Measurements from ENCODE around the gene TNPO3. TPM values are rescaled to one million over a fixed set of nuclear protein-coding genes. Genes with fewer than 3 reads are reported as not detected.

The TNPO3 gene
- total RNA-seq, 2 experiments from 2014 or later = 47.2 to 47.9 TPM

DNA sequence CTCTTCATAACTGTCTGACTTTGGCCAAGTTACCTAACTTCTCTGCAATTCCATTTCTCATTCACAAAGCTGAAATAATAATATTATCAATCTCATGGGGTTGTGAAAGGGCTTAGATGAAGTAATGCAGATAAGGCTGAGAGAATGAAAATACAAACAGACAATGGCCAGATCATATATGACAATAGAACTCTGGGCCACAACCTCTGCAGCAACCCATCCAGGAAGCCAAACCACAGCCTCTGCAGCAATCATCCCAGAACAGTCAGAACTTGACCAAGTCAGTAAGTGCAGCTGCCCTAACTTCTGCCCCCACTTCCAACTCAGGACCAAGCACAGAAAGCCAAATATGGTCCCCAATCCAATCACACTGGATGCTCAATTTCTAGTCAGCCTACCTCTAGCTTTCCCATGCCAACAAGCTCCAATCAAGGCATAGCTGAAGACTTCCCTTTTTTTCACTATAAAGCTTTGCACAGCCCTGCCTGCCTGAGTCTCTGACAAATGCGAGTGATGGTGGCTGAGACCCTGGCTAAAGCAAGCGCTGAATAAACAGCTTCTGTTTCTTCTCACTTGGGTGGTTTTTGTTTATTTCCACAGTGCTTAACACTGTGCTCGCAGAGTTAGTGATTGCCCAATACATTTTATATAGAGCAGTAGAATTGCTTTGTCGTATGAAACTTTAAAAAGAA is 34.8 kb upstream of the TNPO3 start:
- Mint-ChIP-seq H3K36me3 (ENCODE audit: low read depth) (no peaks in the 10 kb centered on the region), H3K4me1 (ENCODE audit: low read depth) (peaks cover 25% of the 10 kb centered on the region), H3K27ac (no peak overlapping the region), H3K27me3 (ENCODE audit: low read depth) (peaks cover 2% of the 10 kb centered on the region), H3K4me3 (no peak overlapping the region), H3K9me3 (ENCODE audit: insufficient read depth) (no peaks in the 10 kb centered on the region)
- DNase-seq (peak; percentile 52), ATAC-seq (peak; percentile 70)
- ChIA-PET POLR2A (interaction anchor here (1.9 kb wide), 1 partner anchor 35 kb away, joined by 8 read pairs; the partner anchor contains the start of gene TNPO3), CTCF (interaction anchor here (1.0 to 4.3 kb wide), 14 partner anchors 9 to 227 kb away, joined by 3 to 29 read pairs (median 5); partner anchors contain the start of genes ATP6V1F, IRF5 and TNPO3)

DNA sequence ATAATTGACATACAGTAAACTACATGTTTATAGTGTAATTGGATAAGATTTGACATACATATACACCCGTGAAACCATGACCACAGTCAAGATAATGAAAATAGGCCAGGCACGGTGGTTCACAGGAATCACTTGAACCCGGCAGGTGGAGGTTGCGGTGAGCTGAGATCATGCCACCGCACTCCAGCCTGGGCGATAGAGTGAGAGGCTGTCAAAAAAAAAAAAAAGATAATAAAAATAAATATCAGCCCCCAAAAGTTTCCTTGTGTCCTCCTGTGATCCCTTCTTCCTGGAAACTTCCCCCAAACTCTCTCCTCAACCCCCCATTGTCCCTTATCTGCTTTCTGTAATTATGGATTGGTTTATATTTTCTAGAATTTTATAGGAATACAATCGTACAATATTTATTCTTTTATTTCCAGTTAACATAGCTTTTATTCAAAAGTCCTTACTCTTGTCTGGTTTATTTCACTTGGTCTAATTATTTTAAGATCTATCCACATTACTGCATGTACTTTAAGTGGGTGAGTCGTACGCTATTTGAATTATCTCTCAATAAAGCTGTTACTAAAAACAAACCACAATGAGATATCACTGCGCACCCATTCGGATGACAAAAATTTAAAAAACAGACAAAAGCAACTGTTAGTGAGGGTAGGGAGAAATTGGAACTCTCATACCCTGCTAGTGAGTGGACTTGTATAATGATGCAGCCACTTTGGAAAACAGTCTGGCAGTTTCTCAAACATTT is 30.1 kb upstream of the TNPO3 start:
- CTCF ChIA-PET = interaction anchor here (0.7 to 3.5 kb wide), 2 partner anchors 54 to 78 kb away, joined by 4 to 13 read pairs; no protein-coding TSS in a partner anchor
- POLR2A ChIA-PET = interaction anchor here (0.7 kb wide), 1 partner anchor 355 kb away, joined by 4 read pairs; no protein-coding TSS in a partner anchor

DNA sequence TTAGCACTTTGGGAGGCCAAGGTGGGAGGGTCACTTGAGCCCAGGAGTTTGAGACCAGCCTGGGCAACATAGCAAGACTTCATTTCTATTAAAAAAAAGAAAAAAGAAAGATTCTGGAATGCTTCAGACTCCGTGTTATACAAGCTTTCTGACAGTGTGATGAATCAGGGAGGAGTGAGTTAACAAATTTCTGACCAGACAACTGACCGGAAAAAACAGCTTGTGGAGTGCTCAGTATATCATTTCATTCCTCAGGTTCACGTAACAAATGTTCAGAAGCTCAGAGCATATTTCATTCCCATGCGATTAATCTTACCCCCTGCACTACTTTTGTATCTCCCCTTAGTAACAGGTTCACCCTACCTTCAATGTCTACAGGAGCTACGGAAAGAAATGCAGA is 28.6 kb upstream of the TNPO3 start:
- Mint-ChIP-seq H3K4me1 (ENCODE audit: low read depth) (no peaks in the 10 kb centered on the region), H3K27me3 (ENCODE audit: low read depth) (peaks cover 12% of the 10 kb centered on the region), H3K27ac (no peak overlapping the region), H3K36me3 (ENCODE audit: low read depth) (no peaks in the 10 kb centered on the region), H3K4me3 (no peak overlapping the region), H3K9me3 (ENCODE audit: insufficient read depth) (no peaks in the 10 kb centered on the region)
- DNase-seq (no peak), ATAC-seq (no peak)
- POLR2A ChIA-PET = no interaction called here
- CTCF ChIA-PET = interaction anchor here (0.6 to 3.5 kb wide), 3 partner anchors 9 to 80 kb away, joined by 3 to 13 read pairs (median 6); no protein-coding TSS in a partner anchor

More for the DNA sequence above, 30.1 kb upstream of the TNPO3 start:
- Mint-ChIP-seq H3K27me3 (ENCODE audit: low read depth) (peaks cover 6% of the 10 kb centered on the region), H3K36me3 (ENCODE audit: low read depth) (no peaks in the 10 kb centered on the region), H3K4me1 (ENCODE audit: low read depth) (peaks cover 10% of the 10 kb centered on the region), H3K4me3 (no peak overlapping the region), H3K27ac (no peak overlapping the region), H3K9me3 (ENCODE audit: insufficient read depth) (no peaks in the 10 kb centered on the region)
- DNase-seq (no peak), ATAC-seq (no peak)

DNA sequence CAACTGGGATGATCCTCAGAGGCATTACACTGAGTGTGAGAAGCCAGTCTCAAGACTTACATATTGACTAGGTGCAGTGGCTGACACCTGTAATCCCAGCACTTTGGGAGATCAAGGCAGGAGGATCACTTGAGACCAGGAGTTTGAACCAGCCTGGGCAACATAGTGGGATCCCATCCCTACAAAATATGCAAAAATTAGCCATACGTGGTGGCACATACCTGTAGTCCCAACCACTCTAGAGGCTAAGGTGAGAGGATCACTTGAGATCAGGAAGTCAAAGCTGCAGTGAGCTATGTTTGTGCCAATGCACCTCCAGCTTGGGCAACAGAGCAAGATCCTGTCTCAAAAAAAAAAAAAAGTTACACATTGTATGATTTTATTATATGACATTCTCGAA is 23.5 kb upstream of the TNPO3 start:
- ChIA-PET CTCF (interaction anchor here (1.6 kb wide), 1 partner anchor 85 kb away, joined by 4 read pairs; no protein-coding TSS in a partner anchor), POLR2A (interaction anchor here (0.6 kb wide), 1 partner anchor 37 kb away, joined by 3 read pairs; no protein-coding TSS in a partner anchor)
- Mint-ChIP-seq H3K27me3 (ENCODE audit: low read depth) (peaks cover 13% of the 10 kb centered on the region), H3K4me3 (no peak overlapping the region), H3K36me3 (ENCODE audit: low read depth) (no peaks in the 10 kb centered on the region), H3K9me3 (ENCODE audit: insufficient read depth) (no peaks in the 10 kb centered on the region), H3K27ac (no peak overlapping the region), H3K4me1 (ENCODE audit: low read depth) (no peaks in the 10 kb centered on the region)
- DNase-seq (no peak), ATAC-seq (no peak)

DNA sequence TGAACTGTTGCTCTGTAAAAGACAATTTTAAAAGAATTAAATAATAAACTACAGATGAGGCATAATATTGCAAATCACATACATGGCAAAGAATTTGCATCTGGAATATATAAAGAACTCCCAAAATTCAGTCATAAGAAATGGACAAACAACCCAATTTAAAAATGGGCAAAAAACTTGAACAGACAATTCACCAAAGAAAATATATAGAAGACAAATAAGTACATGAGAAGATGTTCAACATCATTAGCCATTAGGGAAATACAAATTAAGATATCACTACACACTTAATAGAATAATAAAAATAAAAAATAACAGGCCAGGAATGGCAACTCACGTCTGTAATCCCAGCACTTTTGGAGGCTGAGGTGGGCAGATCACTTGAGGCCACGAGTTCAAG is 22.0 kb upstream of the TNPO3 start:
- ChIA-PET CTCF (no interaction called here), POLR2A (no interaction called here)
- Mint-ChIP-seq H3K36me3 (ENCODE audit: low read depth) (no peaks in the 10 kb centered on the region), H3K27ac (no peak overlapping the region), H3K4me1 (ENCODE audit: low read depth) (peaks cover 9% of the 10 kb centered on the region), H3K9me3 (ENCODE audit: insufficient read depth) (no peaks in the 10 kb centered on the region), H3K4me3 (no peak overlapping the region), H3K27me3 (ENCODE audit: low read depth) (peaks cover 13% of the 10 kb centered on the region)
- ATAC-seq = no peak
- no peak for DNase-seq

DNA sequence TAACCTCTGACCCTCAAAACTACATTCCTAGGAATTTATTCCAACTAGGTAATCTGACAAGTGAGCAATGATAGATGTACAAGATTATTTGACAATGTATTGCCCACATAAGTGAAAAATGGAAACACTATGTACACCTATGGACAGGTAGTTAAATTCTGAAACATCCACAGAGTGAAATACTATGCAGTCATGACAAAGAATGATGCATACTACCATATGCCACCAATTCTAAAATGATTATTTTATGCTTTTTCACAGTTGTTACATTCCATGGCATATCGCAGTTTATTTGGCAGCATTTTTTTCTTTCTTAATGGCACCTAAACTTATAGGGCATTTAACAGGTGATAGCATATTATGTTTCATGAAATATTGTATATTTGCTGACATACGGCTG is 20.1 kb upstream of the TNPO3 start:
- no peaks in the 10 kb centered on the region for H3K36me3 Mint-ChIP-seq (ENCODE audit: low read depth)
- H3K27me3 Mint-ChIP-seq (ENCODE audit: low read depth) = peaks cover 11% of the 10 kb centered on the region
- ChIA-PET CTCF (interaction anchor here (1.0 to 1.5 kb wide), 2 partner anchors 16 to 180 kb away, joined by 3 to 6 read pairs; no protein-coding TSS in a partner anchor), POLR2A (interaction anchor here (1.5 kb wide), 1 partner anchor 20 kb away, joined by 6 read pairs; the partner anchor contains the start of gene TNPO3)
- H3K4me3 Mint-ChIP-seq = no peak overlapping the region
- no peaks in the 10 kb centered on the region for H3K9me3 Mint-ChIP-seq (ENCODE audit: insufficient read depth)
- ATAC-seq (no peak), DNase-seq (no peak)
- H3K4me1 Mint-ChIP-seq (ENCODE audit: low read depth) = peaks cover 9% of the 10 kb centered on the region
- H3K27ac Mint-ChIP-seq = no peak overlapping the region

DNA sequence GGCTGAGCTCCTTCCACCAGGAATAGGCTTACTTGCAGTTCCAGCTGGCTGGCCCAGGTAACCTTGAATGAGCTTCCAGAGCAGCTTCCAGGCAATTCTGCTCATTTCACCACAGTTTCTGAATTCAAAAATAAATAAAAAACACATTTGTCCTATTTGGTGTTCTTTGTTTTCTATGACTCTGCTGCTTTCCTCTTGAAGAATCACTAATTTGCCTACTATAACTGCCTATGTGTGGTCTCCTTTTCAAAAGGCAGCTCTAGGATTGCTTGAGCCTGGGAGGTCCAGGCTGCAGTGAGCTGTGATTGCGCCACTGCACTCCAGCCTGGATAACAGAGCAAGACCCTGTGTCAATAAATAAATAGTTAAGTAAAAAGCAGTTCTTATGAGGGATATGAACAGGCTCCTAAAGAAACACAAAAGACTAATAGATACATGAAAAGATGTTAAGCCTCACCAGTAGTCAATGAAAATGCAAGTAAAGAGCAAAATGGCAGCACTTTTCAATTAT is 19.5 kb upstream of the TNPO3 start:
- ChIA-PET CTCF (interaction anchor here (1.0 to 1.5 kb wide), 2 partner anchors 17 to 180 kb away, joined by 3 to 6 read pairs; no protein-coding TSS in a partner anchor), POLR2A (interaction anchor here (1.5 kb wide), 1 partner anchor 20 kb away, joined by 6 read pairs; the partner anchor contains the start of gene TNPO3)
- ATAC-seq (no peak), DNase-seq (no peak)
- H3K4me3 Mint-ChIP-seq = no peak overlapping the region
- no peaks in the 10 kb centered on the region for H3K9me3 Mint-ChIP-seq (ENCODE audit: insufficient read depth)
- no peaks in the 10 kb centered on the region for H3K36me3 Mint-ChIP-seq (ENCODE audit: low read depth)
- peaks cover 11% of the 10 kb centered on the region for H3K4me1 Mint-ChIP-seq (ENCODE audit: low read depth)
- no peak overlapping the region for H3K27ac Mint-ChIP-seq
- H3K27me3 Mint-ChIP-seq (ENCODE audit: low read depth) = peaks cover 9% of the 10 kb centered on the region

DNA sequence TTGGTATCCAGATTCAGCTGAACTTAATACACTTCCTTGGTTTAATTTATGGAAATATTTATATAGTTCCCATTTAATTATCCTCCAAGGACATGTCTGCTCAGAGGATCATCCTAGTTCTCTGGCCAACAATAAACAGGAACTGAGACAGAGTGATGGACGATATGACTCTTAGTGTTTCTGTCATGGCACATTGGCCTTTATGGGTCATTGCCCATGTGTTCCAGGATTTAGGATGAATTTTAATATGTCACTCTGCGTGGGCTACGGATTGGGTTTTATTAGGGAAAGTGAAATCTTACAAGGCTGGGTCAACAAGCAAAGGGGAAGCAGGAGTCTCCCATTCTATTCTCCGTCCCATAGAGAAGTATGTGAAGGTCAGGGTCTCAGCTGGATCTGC is 18.8 kb upstream of the TNPO3 start:
- ChIA-PET CTCF (interaction anchor here (0.6 to 1.5 kb wide), 2 partner anchors 18 to 44 kb away, joined by 3 to 6 read pairs; no protein-coding TSS in a partner anchor), POLR2A (interaction anchor here (1.5 kb wide), 1 partner anchor 19 kb away, joined by 6 read pairs; the partner anchor contains the start of gene TNPO3)
- Mint-ChIP-seq H3K27me3 (ENCODE audit: low read depth) (peaks cover 6% of the 10 kb centered on the region), H3K9me3 (ENCODE audit: insufficient read depth) (no peaks in the 10 kb centered on the region), H3K4me1 (ENCODE audit: low read depth) (peaks cover 17% of the 10 kb centered on the region), H3K4me3 (no peak overlapping the region), H3K27ac (no peak overlapping the region), H3K36me3 (ENCODE audit: low read depth) (no peaks in the 10 kb centered on the region)
- ATAC-seq (no peak), DNase-seq (no peak)

DNA sequence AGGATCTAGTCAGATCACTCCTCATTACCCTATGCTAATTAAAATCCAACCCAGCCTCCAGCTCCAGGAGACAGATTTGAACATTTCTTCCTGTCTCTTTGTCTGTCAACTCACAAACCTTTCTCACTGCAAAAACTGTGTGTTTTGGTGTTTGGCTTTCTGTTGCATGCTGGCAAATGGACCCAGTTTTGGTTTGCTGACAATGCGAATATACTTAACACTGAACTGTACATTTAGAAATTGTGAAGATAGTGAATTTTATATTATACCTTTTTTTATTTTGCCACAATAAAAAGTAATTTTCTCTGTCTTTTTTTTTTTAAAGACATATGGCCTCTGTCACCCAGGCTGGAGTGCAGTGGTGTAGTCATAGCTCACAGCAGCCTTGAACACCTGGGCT is 18.3 kb upstream of the TNPO3 start:
- Mint-ChIP-seq H3K4me3 (no peak overlapping the region), H3K36me3 (ENCODE audit: low read depth) (no peaks in the 10 kb centered on the region), H3K9me3 (ENCODE audit: insufficient read depth) (no peaks in the 10 kb centered on the region), H3K27ac (no peak overlapping the region), H3K27me3 (ENCODE audit: low read depth) (peaks cover 5% of the 10 kb centered on the region), H3K4me1 (ENCODE audit: low read depth) (peaks cover 21% of the 10 kb centered on the region)
- ChIA-PET POLR2A (interaction anchor here (1.0 kb wide), 1 partner anchor 32 kb away, joined by 3 read pairs; no protein-coding TSS in a partner anchor), CTCF (interaction anchor here (0.7 to 1.4 kb wide), 2 partner anchors 90 to 120 kb away, joined by 3 read pairs; no protein-coding TSS in a partner anchor)
- ATAC-seq (no peak), DNase-seq (no peak)

DNA sequence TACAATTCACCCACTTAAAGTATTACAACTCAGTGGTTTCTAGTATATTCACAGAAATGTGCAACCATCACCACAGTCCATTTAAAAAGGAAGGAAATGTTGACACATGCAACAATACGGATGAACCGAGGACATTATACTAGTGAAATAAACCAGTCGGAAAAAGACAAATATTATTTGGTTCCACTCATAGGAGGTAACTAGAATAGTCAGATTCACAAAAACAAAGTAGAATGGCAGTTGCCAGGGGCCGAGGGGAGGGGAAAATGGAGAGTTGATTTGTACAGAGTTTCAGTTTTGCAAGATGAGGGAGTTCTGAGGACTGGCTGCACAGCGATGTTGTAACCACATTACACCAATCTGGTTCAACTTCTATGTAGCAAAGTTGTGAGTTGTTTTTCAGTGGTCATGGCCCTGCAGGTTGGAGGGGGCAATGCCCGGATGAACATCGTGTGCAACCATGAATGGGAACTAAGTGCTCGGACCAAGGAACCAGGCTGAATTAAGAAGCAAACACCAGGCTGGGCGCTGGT is 17.6 kb upstream of the TNPO3 start:
- Mint-ChIP-seq H3K36me3 (ENCODE audit: low read depth) (no peaks in the 10 kb centered on the region), H3K27me3 (ENCODE audit: low read depth) (peaks cover 6% of the 10 kb centered on the region), H3K4me3 (no peak overlapping the region), H3K9me3 (ENCODE audit: insufficient read depth) (no peaks in the 10 kb centered on the region), H3K4me1 (ENCODE audit: low read depth) (peaks cover 23% of the 10 kb centered on the region), H3K27ac (peak overlapping the region; percentile 5)
- no peak for DNase-seq
- POLR2A ChIA-PET = interaction anchor here (1.0 kb wide), 2 partner anchors 9 to 31 kb away, joined by 3 read pairs; no protein-coding TSS in a partner anchor
- CTCF ChIA-PET = interaction anchor here (0.7 to 1.4 kb wide), 3 partner anchors 19 to 119 kb away, joined by 3 to 4 read pairs (median 3); no protein-coding TSS in a partner anchor
- ATAC-seq = peak; percentile 42

DNA sequence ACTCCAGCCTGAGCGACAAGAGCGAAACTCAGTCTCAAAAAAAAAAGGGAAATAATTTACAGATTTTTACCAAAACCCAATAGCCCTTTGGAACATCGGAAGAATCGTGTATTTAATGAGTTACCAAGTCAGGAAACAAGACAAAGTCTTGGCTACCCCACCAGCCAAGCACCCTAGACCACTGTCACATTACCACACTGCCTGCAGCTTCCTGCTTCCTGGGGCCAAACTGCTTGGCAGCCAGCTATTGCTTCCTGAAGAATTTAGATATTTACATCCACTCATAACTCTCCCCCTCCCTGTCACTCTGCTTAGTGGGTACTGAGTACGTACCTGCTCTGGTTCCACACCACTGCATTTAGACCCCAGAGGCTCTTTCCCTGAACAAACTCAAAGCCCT is 14.1 kb upstream of the TNPO3 start:
- Mint-ChIP-seq H3K4me1 (ENCODE audit: low read depth) (peaks cover 23% of the 10 kb centered on the region), H3K36me3 (ENCODE audit: low read depth) (no peaks in the 10 kb centered on the region), H3K4me3 (no peak overlapping the region), H3K27ac (peak overlapping the region; percentile 10), H3K9me3 (ENCODE audit: insufficient read depth) (no peaks in the 10 kb centered on the region), H3K27me3 (ENCODE audit: low read depth) (peaks cover 13% of the 10 kb centered on the region)
- POLR2A ChIA-PET = interaction anchor here (5.0 kb wide), 1 partner anchor 14 kb away, joined by 32 read pairs; the partner anchor contains the start of gene TNPO3
- CTCF ChIA-PET = interaction anchor here (0.7 to 1.4 kb wide), 2 partner anchors 23 to 95 kb away, joined by 3 to 7 read pairs; no protein-coding TSS in a partner anchor
- ATAC-seq (no peak), DNase-seq (no peak)

All from activated CD8-positive, alpha-beta T cell treated with anti-CD3 and anti-CD28 coated beads, Interleukin-2, amount 10 ng/mL, durations not matched to agents 7 days and 5 days (primary cell).